ENCODE data around the gene EIF5A. TPM values are rescaled to one million over a fixed set of nuclear protein-coding genes. Genes with fewer than 3 reads are reported as not detected.

Gene EIF5A
- total RNA-seq, 2 experiments from 2014 or later = 575 to 853 TPM

DNA sequence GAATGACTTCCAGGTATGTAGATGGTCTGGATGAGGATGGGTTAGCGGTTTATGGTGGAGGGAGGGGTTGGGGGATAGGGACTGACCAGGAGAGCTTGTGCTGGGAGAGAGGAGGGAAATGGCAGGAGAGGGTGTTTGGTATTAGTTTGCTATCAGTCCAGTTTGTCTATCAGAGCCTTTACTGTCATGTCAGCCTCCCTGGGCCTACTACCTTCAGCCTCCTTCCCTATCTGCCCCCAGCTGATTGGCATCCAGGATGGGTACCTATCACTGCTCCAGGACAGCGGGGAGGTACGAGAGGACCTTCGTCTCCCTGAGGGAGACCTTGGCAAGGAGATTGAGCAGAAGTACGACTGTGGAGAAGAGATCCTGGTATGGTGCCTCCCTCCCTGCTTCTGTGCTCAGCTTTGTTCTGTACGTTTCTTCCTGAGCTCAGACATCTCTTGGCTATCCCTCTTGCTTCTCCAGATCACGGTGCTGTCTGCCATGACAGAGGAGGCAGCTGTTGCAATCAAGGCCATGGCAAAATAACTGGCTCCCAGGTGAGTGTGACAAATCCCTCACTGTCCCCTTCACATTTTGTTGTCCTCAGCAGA lies 3.8 kb downstream of the EIF5A start:
- no peak for DNase-seq
- Mint-ChIP-seq H3K36me3 (peaks cover 47% of the 10 kb centered on the region), H3K27me3 (no peaks in the 10 kb centered on the region), H3K4me3 (no peak overlapping the region), H3K27ac (peak overlapping the region; percentile 96), H3K9me3 (ENCODE audit: low read depth) (no peaks in the 10 kb centered on the region), H3K4me1 (peaks cover 67% of the 10 kb centered on the region)
- CTCF ChIA-PET = interaction anchor here (3.2 kb wide), 1 partner anchor 14 kb away, joined by 13 read pairs; no protein-coding TSS in a partner anchor
- ATAC-seq = no peak

DNA sequence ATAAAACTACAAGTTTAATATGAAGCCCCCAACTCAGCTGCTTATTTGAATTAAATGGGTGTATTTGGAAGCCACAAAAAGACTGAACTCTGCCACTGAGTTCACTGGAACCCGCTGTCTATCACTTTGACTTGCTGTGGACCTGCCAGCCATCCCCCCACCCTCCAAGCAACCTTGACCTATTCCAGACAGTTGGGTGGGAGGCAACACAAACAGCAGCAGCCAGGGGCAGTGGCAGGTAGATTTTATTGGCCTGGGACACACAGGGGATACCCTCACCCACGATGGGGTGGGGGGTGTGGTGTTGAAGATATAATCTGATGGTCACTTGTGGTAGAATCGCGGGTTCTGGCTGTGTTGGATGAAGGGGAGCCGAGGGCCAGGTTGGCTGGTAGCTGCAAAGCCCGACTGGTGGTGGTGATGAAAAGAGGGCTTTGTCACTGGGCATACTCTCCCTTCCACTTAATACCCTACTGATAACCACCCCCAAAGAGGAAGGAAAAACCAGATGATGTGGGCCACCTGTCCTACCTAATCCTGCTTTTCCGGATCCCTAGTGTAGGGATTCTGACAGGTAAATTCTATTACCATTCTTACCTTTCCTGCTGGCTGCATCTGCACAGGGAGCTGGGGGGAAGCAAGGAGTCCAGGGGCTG lies 5.1 kb downstream of the EIF5A start:
- Mint-ChIP-seq H3K9me3 (ENCODE audit: low read depth) (no peaks in the 10 kb centered on the region), H3K27ac (peak overlapping the region; percentile 91), H3K36me3 (peaks cover 49% of the 10 kb centered on the region), H3K27me3 (no peaks in the 10 kb centered on the region), H3K4me1 (peaks cover 66% of the 10 kb centered on the region), H3K4me3 (no peak overlapping the region)
- DNase-seq (no peak), ATAC-seq (no peak)
- CTCF ChIA-PET = interaction anchor here (1.1 to 2.9 kb wide), 6 partner anchors 11 to 43 kb away, joined by 4 to 11 read pairs (median 4); partner anchors contain the start of gene ACAP1

DNA sequence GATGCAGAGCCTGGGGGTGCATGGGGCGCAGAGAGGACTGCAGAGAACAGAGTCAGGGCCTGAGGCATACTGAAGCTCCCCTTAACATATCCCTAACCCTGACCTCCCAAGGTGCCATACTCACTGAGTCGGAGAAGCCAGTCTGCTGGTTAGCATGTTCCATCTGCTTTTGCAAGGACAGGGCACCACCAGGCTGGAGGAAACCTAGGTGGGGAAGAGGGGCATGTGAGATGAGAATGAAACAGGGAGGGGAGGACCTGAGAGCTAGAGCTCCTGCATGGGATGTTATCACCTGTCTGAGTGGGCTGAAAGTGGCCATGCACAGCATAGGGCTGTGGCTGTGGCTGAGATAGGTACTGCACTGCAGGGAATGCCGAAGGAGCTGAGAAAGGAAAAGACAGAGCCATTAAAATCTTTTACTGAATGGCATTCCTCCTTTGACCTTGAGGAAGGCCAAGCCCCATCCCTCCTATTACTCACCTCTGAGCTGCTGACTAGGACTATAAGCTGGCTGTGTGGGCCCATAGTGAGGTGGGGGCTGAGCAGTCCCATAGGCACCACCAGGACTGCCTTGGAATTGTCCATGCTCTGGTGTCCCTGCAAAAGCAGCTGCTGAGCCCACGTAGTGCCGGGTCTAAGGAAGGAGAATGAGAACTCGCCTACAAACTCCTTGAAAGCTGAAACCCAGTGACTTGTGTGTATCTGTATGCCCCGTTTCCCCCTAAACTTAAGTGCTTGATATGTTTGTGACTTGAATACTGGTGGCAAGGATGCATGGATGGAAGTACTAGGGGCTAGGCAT lies 5.9 kb downstream of the EIF5A start:
- CTCF ChIA-PET = interaction anchor here (1.1 to 3.4 kb wide), 8 partner anchors 10 to 124 kb away, joined by 4 to 14 read pairs (median 4); partner anchors contain the start of gene ACAP1
- peaks cover 66% of the 10 kb centered on the region for H3K4me1 Mint-ChIP-seq
- ATAC-seq (no peak), DNase-seq (no peak)
- H3K36me3 Mint-ChIP-seq = peaks cover 49% of the 10 kb centered on the region
- H3K27ac Mint-ChIP-seq = peak overlapping the region; percentile 91
- H3K27me3 Mint-ChIP-seq = no peaks in the 10 kb centered on the region
- H3K9me3 Mint-ChIP-seq (ENCODE audit: low read depth) = no peaks in the 10 kb centered on the region
- peak overlapping the region; percentile 80 for H3K4me3 Mint-ChIP-seq

DNA sequence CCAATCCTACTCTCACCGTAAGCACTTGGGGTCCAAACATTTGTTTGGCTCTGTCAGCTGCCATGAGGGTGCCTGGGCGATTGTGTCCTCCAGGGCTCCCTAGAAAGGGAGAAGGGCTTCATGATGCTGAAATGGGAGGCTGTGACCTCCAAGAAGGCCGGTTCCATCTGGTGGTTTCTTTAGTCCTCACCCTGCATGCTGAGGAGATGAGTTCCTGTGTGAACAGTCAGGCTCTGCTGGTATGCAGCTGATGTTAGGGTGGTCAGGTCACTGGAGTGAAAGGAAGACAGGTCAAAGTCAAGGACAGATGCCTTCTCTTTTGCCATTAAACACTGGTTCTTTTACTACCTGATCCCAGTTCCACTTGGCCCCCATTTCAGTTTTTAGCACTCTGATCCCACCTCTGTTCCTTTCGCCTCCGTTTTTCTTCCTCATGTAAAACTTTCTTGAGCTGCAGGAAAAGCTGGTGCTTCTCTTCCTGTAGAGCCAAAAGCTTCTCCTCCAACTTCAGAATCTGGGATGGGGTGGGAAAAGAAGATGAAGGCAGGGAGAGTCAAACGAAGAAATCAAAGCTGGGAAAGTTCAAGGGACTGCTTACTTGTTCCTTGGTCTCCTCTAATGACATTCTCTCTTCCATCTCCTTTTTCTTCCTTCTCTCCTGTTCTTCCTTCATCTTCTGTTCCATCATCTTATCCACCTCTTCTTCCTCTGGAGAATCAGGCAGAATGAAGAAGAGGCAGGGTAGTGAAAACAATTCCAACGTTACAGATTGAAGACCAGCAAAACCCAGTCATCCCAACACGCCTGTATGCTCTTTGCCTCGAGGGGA lies 6.7 kb downstream of the EIF5A start:
- CTCF ChIA-PET = interaction anchor here (0.7 to 3.4 kb wide), 10 partner anchors 9 to 123 kb away, joined by 3 to 14 read pairs (median 4); partner anchors contain the start of genes ACAP1 and NEURL4
- H3K36me3 Mint-ChIP-seq = peaks cover 45% of the 10 kb centered on the region
- no peak for ATAC-seq

DNA sequence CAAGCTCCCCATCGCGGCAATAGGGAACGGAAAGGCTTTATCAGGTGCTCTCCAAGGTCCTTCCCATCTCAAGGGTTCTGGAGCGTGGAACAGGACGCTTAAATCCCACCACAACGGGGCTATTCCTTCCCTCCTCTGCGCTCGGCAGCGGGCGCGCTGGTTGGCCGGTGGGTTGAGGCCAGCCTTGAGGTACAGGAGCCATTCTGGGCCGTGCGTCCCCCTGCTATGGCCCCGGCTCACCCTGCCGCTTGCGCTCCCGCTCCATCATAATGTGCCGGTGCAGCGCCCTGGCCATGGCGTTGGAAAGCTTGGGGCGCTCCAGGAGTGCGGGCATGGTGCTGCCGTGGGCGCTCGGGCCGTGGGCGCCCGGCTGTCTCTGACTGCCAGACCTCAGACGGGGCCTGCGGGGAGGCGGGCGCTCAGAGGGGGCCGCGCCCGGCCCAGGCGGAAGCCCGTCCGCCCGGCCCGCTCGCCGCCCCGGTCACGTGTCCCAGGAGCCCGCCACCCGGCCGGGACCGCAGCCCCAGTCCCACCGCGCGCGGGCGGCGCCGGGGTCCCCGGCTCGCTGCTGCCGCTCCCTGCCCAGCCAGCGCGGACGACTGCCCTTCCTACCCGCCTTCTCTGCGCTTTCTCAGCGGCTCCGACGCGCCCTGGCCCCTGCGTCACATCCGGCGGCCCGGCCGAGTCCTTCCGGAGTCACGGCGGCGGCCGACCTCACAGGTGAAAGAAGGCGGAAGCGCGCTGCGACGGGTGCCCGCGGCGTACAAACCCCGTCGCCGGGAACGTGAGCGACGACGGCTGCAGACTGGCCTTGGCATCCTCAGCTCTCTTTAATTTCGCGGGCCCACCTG lies 7.5 kb downstream of the EIF5A start, which contains the start of gene GPS2:
Gene GPS2, minus strand, starts transcription at position 642 of the 851 bp plus-strand sequence. Its CDS starts 308 bp downstream, at position 334.
- Mint-ChIP-seq H3K27me3 (no peaks in the 10 kb centered on the region), H3K36me3 (peaks cover 37% of the 10 kb centered on the region), H3K4me1 (peaks cover 53% of the 10 kb centered on the region), H3K27ac (peak within 1 kb of the TSS; percentile 91), H3K9me3 (ENCODE audit: low read depth) (no peaks in the 10 kb centered on the region), H3K4me3 (peak within 1 kb of the TSS; percentile 80)
- CTCF ChIA-PET = interaction anchor here (0.7 to 3.4 kb wide), 11 partner anchors 10 to 122 kb away, joined by 3 to 14 read pairs (median 4); partner anchors contain the start of genes ACAP1 and NEURL4
- DNase-seq (peak; percentile 96), ATAC-seq (peak; percentile 87)

More for the DNA sequence above, 6.7 kb downstream of the EIF5A start:
- Mint-ChIP-seq H3K27me3 (no peaks in the 10 kb centered on the region), H3K27ac (peak overlapping the region; percentile 91), H3K4me3 (peak overlapping the region; percentile 80), H3K9me3 (ENCODE audit: low read depth) (no peaks in the 10 kb centered on the region), H3K4me1 (peaks cover 61% of the 10 kb centered on the region)
- no peak for DNase-seq

DNA sequence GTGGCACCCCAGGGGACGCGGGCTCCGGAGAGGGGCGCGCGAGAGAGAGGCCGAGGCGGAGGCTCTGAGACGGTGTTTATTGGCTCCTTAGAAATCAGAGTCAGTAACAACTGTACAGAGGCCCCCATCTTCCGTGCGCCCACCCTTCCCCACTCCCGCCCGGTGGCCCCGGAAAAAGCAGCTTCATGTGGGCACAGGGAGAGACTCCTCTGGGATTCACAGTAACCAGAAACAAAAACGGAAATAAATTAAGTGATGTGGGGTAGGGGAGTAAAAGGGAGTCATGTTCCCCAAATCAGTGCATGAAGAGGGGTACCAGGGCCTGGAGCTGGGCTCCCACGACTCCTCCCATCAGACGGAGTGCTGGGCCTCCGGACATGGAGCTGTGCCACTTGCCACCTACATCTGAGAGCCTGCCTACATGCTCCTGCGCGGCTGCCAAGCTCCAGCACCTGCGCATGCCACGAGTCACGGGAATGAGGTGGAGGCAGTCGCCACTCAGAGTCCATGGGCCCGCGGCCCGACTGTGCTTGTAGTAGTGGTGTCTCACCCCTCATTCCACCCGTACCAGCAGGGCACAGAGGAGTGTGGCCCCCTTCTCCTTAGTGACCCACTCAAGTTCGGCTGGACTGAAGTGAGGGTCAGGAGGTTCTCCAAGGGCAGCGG lies 8.3 kb downstream of the EIF5A start:
- ATAC-seq = no peak
- CTCF ChIA-PET = interaction anchor here (1.1 to 3.4 kb wide), 8 partner anchors 9 to 34 kb away, joined by 3 to 14 read pairs (median 4); partner anchors contain the start of genes ACAP1 and NEURL4
- no peak for DNase-seq
- H3K4me1 Mint-ChIP-seq = peaks cover 45% of the 10 kb centered on the region
- peak overlapping the region; percentile 87 for H3K27ac Mint-ChIP-seq
- H3K4me3 Mint-ChIP-seq = peak overlapping the region; percentile 80
- no peaks in the 10 kb centered on the region for H3K27me3 Mint-ChIP-seq
- H3K9me3 Mint-ChIP-seq (ENCODE audit: low read depth) = no peaks in the 10 kb centered on the region
- peaks cover 29% of the 10 kb centered on the region for H3K36me3 Mint-ChIP-seq

DNA sequence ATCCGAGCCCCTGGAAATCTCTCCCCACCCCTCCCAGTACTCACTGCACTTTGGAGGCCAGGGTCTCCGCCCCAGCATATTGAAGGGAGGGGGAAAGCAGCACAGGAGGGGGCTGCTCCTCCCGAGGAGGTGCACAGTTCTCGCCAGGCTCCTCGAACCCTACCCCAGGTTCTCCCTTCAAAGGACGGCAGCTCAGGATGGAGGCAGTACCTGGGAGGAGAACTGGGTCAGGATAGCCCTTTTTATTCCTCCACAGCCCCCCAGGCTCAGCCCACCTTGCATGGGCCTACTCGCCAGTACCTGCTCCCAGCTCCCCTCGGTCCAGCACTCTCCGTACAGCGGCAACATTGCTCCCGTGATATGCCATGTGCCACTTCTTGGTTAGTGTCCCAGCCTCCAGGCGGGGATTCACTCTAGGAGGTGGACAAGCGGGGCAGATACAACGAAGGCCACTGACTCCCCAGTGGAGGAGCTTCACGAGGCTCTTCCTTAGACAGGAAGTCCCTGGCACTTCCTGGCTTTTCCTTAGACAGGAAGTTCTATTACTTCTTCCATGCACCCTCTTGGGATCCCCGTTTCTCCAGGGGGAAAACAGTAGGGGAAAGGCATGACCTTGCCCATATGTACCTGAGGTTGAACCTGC lies 9.9 kb downstream of the EIF5A start:
- H3K27ac Mint-ChIP-seq = peak overlapping the region; percentile 64
- H3K27me3 Mint-ChIP-seq = no peaks in the 10 kb centered on the region
- DNase-seq (no peak), ATAC-seq (no peak)
- H3K36me3 Mint-ChIP-seq = peaks cover 30% of the 10 kb centered on the region
- H3K4me1 Mint-ChIP-seq = peaks cover 34% of the 10 kb centered on the region
- CTCF ChIA-PET = interaction anchor here (0.8 to 3.0 kb wide), 3 partner anchors 10 to 37 kb away, joined by 3 to 10 read pairs (median 3); no protein-coding TSS in a partner anchor
- no peaks in the 10 kb centered on the region for H3K9me3 Mint-ChIP-seq (ENCODE audit: low read depth)
- no peak overlapping the region for H3K4me3 Mint-ChIP-seq

DNA sequence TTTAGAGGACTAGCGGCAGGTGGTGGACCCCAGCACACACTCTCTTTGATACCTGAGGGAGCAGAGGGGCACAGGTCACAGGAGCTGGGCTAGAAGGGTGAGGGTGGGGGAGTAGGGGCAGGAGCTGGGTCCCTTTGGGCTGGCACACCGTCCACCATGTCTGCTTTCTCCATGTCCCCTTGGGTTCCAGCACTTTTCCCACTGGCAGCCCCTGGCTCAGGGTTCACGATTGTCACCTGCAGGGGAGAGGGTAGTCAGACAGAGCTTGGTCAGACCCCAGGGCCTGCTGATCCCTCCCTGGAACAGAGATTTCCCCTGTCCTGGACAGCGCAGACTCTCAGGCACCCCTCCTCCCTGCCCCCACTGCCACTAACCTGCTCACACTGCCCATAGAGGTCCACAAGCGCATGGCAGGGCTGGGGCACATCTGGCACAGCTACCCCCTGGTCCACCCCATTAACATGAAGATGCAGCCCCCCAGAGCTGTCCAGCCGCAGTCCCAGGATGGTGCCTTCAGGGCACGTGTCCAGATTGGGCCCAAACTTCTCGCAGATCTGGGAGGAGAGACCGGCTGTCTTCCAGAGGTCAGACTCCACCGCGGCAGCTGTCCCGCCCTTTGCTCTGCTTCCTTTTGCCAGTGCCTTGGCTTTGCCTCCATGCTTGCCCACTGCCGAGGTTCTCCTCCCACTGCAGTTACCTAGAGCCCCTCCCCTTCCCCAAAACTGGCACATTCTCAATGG lies 10.9 kb downstream of the EIF5A start:
- Mint-ChIP-seq H3K9me3 (ENCODE audit: low read depth) (no peaks in the 10 kb centered on the region), H3K27me3 (no peaks in the 10 kb centered on the region), H3K36me3 (peaks cover 30% of the 10 kb centered on the region), H3K27ac (no peak overlapping the region), H3K4me1 (peaks cover 24% of the 10 kb centered on the region), H3K4me3 (no peak overlapping the region)
- DNase-seq = no peak
- no peak for ATAC-seq
- CTCF ChIA-PET = interaction anchor here (1.0 to 3.0 kb wide), 3 partner anchors 9 to 36 kb away, joined by 3 to 10 read pairs (median 6); partner anchors contain the start of gene ACAP1

DNA sequence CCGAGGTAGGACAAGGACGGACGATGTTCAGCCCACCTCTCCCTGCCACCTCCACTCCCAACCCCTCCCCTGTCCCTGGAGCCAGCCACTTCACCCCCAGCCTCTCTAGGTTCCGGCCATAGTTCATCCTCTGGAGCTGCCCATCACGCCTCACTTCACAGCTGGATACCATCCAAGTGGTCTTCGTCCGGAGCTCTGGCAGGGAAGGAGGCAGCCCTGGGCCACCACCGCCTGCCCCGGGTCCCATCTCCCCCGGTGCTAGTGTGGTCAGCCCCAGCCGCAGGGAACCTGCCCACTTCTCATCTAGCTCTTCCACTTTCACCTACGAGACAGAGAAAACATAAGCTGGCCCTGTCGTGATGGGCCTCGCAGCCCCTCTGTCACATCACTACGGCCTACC lies 14.0 kb downstream of the EIF5A start:
- DNase-seq (no peak), ATAC-seq (no peak)
- CTCF ChIA-PET = interaction anchor here (0.8 to 1.5 kb wide), 3 partner anchors 16 to 21 kb away, joined by 3 to 6 read pairs (median 5); no protein-coding TSS in a partner anchor
- Mint-ChIP-seq H3K4me1 (peaks cover 6% of the 10 kb centered on the region), H3K36me3 (peaks cover 28% of the 10 kb centered on the region), H3K27ac (no peak overlapping the region), H3K27me3 (no peaks in the 10 kb centered on the region), H3K9me3 (ENCODE audit: low read depth) (no peaks in the 10 kb centered on the region), H3K4me3 (no peak overlapping the region)

DNA sequence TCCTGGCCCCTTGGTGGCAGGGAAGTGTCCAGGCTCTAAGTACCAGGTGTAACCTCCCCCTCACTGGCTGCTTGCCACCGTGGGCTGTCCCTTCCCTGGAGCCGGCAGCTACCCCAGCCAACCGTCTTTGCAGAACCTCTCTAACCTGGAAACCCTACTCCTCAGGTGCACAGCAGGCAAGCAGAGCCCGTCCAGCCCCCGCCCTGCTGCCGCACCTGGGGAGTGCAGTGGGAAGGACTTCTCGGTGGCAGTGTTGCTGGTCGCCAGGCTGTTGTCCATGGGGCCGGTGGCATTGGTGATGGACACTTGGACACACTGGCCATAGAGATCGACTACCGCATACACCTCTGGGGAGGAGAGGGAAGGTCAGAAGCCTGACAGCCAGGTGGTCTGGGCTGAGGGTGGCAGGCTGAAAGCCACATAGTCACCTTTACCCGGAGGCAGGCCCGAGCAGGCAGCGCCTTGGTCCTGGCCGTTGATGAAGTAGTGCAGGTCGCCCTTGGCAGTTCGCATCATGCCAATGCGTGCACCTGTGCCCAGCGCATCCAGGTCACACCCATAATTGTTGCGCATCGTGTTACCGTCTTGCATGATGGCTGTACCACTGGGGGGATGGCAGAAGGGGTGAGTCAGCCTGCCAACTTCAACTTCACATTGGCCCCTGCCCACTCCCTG lies 15.2 kb downstream of the EIF5A start:
- Mint-ChIP-seq H3K4me3 (no peak overlapping the region), H3K36me3 (peaks cover 26% of the 10 kb centered on the region), H3K27me3 (no peaks in the 10 kb centered on the region)

More for the DNA sequence above, 15.2 kb downstream of the EIF5A start:
- no peak overlapping the region for H3K27ac Mint-ChIP-seq
- H3K9me3 Mint-ChIP-seq (ENCODE audit: low read depth) = no peaks in the 10 kb centered on the region
- CTCF ChIA-PET = interaction anchor here (1.0 to 1.5 kb wide), 5 partner anchors 14 to 63 kb away, joined by 3 to 6 read pairs (median 5); partner anchors contain the start of gene ACAP1
- H3K4me1 Mint-ChIP-seq = peaks cover 9% of the 10 kb centered on the region
- no peak for ATAC-seq
- DNase-seq = no peak
